Activated CD8-positive, alpha-beta memory T cell treated with anti-CD3 and anti-CD28 coated beads for 36 hours (primary cell): ENCODE data around the gene CPT1C. TPM values are rescaled to one million over a fixed set of nuclear protein-coding genes. Genes with fewer than 3 reads are reported as not detected.

Experiments
- CTCF ChIA-PET: fragments of 350-600 bp; sonication (Branson Sonifier 250); formaldehyde crosslinking; loops from one replicate; lab custom pipeline; 2021; ENCODE audit warnings: antibody characterized with exemption; lab: Charles Lee
- POLR2A ChIA-PET: fragments of 350-600 bp; sonication (Branson Sonifier 250); formaldehyde crosslinking; loops from one replicate; lab custom pipeline; 2021; ENCODE audit warnings: antibody characterized with exemption; lab: Charles Lee
- total RNA-seq, 2 experiments: library from RNA; stranded (reverse); gene quantifications; one replicate each; pipeline ENCODE4 v1.2.3, GENCODE V29; 2021

CPT1C gene
- total RNA-seq, 2 experiments from 2014 or later = 0.32 to 0.61 TPM

DNA sequence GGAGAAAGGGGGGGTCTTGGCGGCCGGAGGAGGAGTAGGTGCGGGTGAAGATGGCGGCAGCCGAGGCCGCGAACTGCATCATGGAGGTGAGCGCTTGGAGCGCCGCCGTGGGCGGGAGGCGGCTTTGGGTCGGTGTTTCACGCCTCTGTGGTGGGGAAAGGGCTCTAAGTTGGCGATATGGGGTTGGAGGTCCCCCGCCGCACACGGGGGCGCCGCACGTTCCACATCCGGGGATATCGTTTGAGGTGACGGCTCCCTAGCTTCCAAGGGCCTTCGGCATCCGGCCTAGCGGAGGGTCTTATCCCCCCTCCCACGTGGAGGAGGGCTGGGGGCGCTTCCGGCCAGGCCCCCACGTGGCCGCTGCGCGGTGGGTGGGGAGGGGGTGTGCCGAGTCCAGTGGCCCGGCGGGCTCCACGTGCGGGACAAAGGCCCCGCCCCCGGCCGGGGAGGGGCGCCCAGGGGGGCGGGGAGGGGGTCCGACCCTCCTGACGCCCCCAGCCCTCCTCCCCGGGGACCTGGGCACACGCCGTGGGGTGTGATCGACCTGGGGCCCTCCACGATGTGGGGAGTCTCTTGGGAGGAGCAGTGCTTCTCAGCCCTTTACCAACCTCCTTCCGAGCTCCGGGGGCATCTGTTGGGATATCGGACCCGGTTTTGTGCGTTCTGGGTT is 13.6 kb upstream of the CPT1C start, which contains the start of gene PRMT1:
TSS of gene PRMT1 (plus strand) at position 41 of the 670 bp plus-strand sequence. CDS start at position 51, 10 bp downstream.
- ChIA-PET POLR2A (interaction anchor here (0.6 to 4.3 kb wide), 6 partner anchors 13 to 200 kb away, joined by 3 to 29 read pairs (median 4); partner anchors contain the start of genes AKT1S1, BCL2L12, IRF3 and RCN3), CTCF (interaction anchor here (0.8 to 3.6 kb wide), 7 partner anchors 12 to 178 kb away, joined by 3 to 20 read pairs (median 3); partner anchors contain the start of genes ADM5, BCL2L12, IRF3 and RRAS)

GRCh38 chr19:49677901-49678674 is 12.8 kb upstream of the CPT1C start:
- CTCF ChIA-PET = interaction anchor here (0.7 to 3.6 kb wide), 11 partner anchors 7 to 179 kb away, joined by 3 to 20 read pairs (median 3); partner anchors contain the start of genes ADM5, BCL2L12, IRF3 and RRAS
- POLR2A ChIA-PET = interaction anchor here (1.2 to 4.3 kb wide), 3 partner anchors 12 to 38 kb away, joined by 4 to 29 read pairs (median 4); partner anchors contain the start of genes BCL2L12, IRF3 and RRAS

GRCh38 chr19:49678985-49679770 is 11.7 kb upstream of the CPT1C start:
- CTCF ChIA-PET = interaction anchor here (0.7 to 3.6 kb wide), 8 partner anchors 8 to 1356 kb away, joined by 3 to 20 read pairs (median 4); partner anchors contain the start of genes BCL2L12 and IRF3
- POLR2A ChIA-PET = interaction anchor here (0.7 to 4.3 kb wide), 4 partner anchors 11 to 39 kb away, joined by 4 to 29 read pairs (median 4); partner anchors contain the start of genes BCL2L12, IRF3 and RRAS

GRCh38 chr19:49679771-49680413 is 11.0 kb upstream of the CPT1C start:
- ChIA-PET CTCF (interaction anchor here (0.6 to 3.6 kb wide), 9 partner anchors 9 to 1356 kb away, joined by 3 to 20 read pairs (median 4); partner anchors contain the start of genes ADM5, BCL2L12, IRF3 and RRAS), POLR2A (interaction anchor here (0.6 kb wide), 1 partner anchor 30 kb away, joined by 5 read pairs; no protein-coding TSS in a partner anchor)

DNA sequence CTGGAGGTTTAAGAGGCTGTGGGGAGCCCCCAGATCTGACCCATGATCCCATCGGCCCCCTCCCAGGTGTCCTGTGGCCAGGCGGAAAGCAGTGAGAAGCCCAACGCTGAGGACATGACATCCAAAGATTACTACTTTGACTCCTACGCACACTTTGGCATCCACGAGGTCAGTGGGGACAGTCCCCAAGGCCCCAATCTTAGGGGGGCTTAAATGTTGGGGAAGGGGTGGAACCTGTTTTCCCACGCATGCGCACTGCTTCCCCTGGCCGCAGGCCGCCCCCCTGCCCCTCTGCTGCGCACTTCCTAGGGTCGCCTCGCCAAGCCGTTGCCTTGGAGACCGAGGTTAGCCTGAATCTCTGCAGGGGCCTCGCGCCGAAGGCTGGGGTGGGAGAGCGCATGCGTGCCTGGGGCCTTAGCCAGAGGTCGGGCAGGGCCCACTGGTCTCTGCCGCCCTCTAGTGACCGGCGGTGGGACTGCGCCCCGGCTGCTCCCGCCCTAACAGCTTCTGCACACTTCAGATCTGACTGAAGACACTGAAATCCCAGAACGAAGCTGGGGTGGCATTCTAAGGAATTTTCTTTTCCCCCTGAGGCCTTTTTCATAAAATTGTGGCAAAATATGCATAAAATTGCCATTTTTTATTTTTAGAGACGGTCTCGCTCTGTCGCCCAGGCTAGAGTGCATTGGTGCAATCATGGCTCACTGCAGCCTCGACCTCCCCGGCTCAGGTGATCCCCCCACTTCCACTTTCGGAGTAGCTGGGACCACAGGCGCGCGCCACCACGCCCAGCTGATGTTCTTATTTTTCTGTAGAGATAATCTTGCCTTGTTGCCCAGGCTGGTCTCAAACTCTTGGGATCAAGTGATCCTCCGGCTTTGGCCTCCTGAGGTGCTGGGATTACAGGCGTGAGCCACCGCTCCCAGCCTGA is 10.2 kb upstream of the CPT1C start:
- CTCF ChIA-PET = interaction anchor here (0.6 to 1.4 kb wide), 16 partner anchors 9 to 683 kb away, joined by 3 to 7 read pairs (median 4); partner anchors contain the start of genes ADM5, CPT1C, FLT3LG and PTOV1
- POLR2A ChIA-PET = interaction anchor here (0.6 kb wide), 1 partner anchor 31 kb away, joined by 5 read pairs; no protein-coding TSS in a partner anchor

- ChIA-PET CTCF (interaction anchor here (1.1 to 1.4 kb wide), 4 partner anchors 11 to 208 kb away, joined by 3 to 7 read pairs (median 5); partner anchors contain the start of gene FLT3LG), POLR2A (interaction anchor here (0.6 kb wide), 1 partner anchor 285 kb away, joined by 7 read pairs; no protein-coding TSS in a partner anchor)
Observed at GRCh38 chr19:49681830-49682229, 9.1 kb upstream of the CPT1C start.

- ChIA-PET CTCF (interaction anchor here (1.4 kb wide), 1 partner anchor 176 kb away, joined by 4 read pairs; no protein-coding TSS in a partner anchor), POLR2A (interaction anchor here (0.6 kb wide), 1 partner anchor 286 kb away, joined by 7 read pairs; no protein-coding TSS in a partner anchor)
Observed at GRCh38 chr19:49682274-49682673, 8.6 kb upstream of the CPT1C start.

GRCh38 chr19:49683814-49684250 is 7.1 kb upstream of the CPT1C start:
- CTCF ChIA-PET = interaction anchor here (1.0 to 2.5 kb wide), 4 partner anchors 8 to 129 kb away, joined by 3 to 7 read pairs (median 4); partner anchors contain the start of gene FUZ
- POLR2A ChIA-PET = no interaction called here

DNA sequence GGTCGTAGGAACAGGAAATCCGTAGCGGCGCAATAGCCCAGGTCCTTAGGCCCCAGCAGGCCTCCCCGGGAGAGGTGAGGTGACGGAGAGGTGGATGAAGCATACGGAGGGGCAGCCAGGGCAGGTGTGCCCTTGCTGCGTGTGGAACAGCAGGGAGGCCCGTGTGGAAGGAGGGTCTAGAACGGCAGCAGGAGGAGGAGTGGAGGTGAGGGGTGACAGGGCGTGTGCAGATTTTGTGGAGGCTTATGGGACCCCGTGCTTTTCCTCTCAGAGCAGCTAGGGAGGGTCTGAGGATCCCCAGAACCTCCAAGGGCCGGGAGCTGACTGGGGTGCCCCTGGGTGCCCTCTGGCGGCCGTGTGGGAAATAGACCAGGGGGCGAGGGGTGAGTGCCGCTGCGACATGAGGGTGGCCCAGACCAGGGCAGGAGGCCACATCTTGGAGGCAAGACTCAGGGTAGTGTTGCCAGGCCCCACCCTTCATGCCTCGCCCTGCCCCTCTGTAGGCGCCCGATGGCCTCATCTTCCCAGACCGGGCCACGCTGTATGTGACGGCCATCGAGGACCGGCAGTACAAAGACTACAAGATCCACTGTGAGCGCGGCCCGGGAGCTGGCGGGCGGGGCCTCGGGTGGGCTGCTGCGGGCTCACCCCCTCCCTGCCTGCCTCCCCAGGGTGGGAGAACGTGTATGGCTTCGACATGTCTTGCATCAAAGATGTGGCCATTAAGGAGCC is 6.5 kb upstream of the CPT1C start:
- POLR2A ChIA-PET = no interaction called here
- CTCF ChIA-PET = interaction anchor here (0.5 to 2.5 kb wide), 7 partner anchors 8 to 177 kb away, joined by 3 to 7 read pairs (median 3); partner anchors contain the start of gene FUZ

DNA sequence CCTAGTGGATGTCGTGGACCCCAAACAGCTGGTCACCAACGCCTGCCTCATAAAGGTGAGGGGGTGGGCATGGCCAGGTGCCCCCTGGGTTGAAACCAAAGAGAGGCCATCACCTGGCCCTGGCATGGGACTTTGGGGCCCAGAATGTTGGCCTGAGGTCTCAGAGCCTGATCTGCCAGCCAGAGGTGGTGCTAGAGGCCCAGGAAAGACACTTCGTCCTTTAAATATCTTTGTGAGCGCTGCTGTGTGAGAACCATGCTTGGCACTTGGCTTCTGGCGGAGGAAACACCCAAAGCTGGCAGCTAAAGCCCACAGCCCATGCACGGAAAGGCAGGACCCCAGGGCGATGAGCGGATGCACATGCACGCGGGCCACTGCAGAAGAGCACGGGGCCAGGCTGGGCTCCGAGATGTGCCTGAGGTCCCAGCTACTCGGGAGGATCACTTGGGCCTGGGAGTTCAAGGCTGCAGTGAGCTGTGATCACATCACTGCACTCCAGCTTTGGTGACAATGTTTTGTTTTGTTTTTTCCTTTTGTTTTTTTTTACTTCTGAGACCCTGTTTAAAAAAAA is 5.8 kb upstream of the CPT1C start:
- ChIA-PET POLR2A (interaction anchor here (0.9 kb wide), 1 partner anchor 13 kb away, joined by 3 read pairs; no protein-coding TSS in a partner anchor), CTCF (interaction anchor here (0.5 to 2.5 kb wide), 6 partner anchors 9 to 178 kb away, joined by 3 to 7 read pairs (median 4); partner anchors contain the start of gene FUZ)

DNA sequence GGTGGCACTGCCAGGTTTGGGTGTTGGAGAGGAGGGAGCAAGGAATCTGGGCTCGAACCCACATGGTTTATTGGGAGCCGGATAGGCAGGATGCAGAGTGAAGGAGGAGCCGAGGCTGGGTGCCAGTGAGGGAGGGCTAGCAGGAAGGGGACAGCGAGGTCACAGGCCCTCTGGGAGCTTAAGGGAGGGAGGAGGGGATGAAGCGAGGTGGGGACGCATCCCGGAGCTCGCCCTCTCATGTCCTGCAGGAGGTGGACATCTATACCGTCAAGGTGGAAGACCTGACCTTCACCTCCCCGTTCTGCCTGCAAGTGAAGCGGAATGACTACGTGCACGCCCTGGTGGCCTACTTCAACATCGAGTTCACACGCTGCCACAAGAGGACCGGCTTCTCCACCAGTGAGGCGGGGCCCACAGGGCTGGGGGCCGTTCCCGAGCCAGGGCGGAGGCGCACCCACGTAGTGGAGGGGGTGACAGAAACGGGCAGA is 5.0 kb upstream of the CPT1C start:
- ChIA-PET POLR2A (interaction anchor here (0.9 to 1.1 kb wide), 2 partner anchors 9 to 12 kb away, joined by 3 to 4 read pairs; no protein-coding TSS in a partner anchor), CTCF (interaction anchor here (1.1 to 2.5 kb wide), 3 partner anchors 10 to 22 kb away, joined by 3 to 7 read pairs (median 3); no protein-coding TSS in a partner anchor)

GRCh38 chr19:49686503-49687088 is 4.3 kb upstream of the CPT1C start:
- POLR2A ChIA-PET = interaction anchor here (1.1 kb wide), 1 partner anchor 10 kb away, joined by 4 read pairs; no protein-coding TSS in a partner anchor
- CTCF ChIA-PET = interaction anchor here (0.6 to 2.5 kb wide), 5 partner anchors 8 to 107 kb away, joined by 3 to 7 read pairs (median 3); no protein-coding TSS in a partner anchor

GRCh38 chr19:49687150-49687549 is 3.8 kb upstream of the CPT1C start:
- ChIA-PET CTCF (interaction anchor here (0.6 to 1.6 kb wide), 3 partner anchors 8 to 106 kb away, joined by 3 to 4 read pairs (median 3); no protein-coding TSS in a partner anchor), POLR2A (no interaction called here)
